ENCODE data around the gene HOXB3.

- TF ChIP-seq CTCF (IDR thresholded peaks at IDR 0.05) (no peak), ZFX (IDR thresholded peaks at IDR 0.05; ENCODE audit: borderline replicate concordance) (no peak)
Measured at GRCh38 chr17:48545539-48545938, 44.5 kb downstream of the HOXB3 start.

Data from 22Rv1 (cell line).